ENCODE data around the gene GCLM. TPM values are rescaled to one million over a fixed set of nuclear protein-coding genes. Genes with fewer than 3 reads are reported as not detected.

Gene GCLM
- total RNA-seq, 1 donor from 2014 or later = 7.4 TPM

- FAIRE-seq (no peak), DNase-seq (ENCODE audit: low read depth) (no peak)
- Histone ChIP-seq H3K36me3 (ENCODE audit: control insufficient read depth, insufficient read depth, low read length) (no peaks in the 10 kb centered on the region), H3K27me3 (ENCODE audit: control insufficient read depth, insufficient read depth, low read length) (no peaks in the 10 kb centered on the region), H3K4me3 (ENCODE audit: low read depth, low read length) (no peak overlapping the region)
- no peak for TF ChIP-seq CTCF (IDR thresholded peaks at IDR 0.05; ENCODE audit: insufficient read depth, low read length, severe bottlenecking)
Observed at GRCh38 chr1:93837961-93838360, 71.3 kb downstream of the GCLM start.

Other genes starting within 250 kb of the GCLM start
- gene BCAR3, start 227.6 kb downstream of the GCLM start, total RNA-seq = 26.2 and 69.5 TPM in 2 replicates
- 24.5 and 28.4 TPM in 2 replicates for gene DNTTIP2, start 30.2 kb downstream of the GCLM start, total RNA-seq
- gene ABCA4, start 211.7 kb upstream of the GCLM start, total RNA-seq = under 0.01 and 1.4 TPM in 2 replicates

All from bronchial epithelial cell (primary cell).